ENCODE data around the gene IL4R.

Gene IL4R

GRCh38 chr16:27333104-27333503 is 19.3 kb downstream of the IL4R start:
- no peak for DNase-seq

DNA sequence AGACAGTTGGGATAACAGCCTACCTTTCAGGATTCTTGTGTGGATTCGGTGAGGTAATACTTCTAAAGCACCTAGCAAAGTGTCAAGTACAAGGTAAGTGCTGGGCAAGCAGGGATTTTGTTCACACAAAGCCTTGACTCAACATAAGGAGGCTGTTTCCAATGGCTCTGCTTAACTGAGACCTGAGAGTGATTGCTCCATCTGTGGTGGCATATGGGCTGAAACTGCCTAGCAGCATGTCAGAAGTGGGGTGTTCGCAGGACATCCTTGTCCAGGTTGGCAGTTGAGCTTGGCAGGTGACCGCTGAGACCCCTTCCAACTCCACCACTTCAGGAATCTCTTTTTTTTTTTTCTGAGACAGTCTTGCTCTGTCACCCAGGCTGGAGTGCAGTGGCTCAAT is 19.8 kb downstream of the IL4R start:
- DNase-seq, result no peak

- no peak for DNase-seq
These were observed 20.5 kb downstream of the IL4R start for GRCh38 chr16:27334192-27334764.

- no peak for DNase-seq
These were observed 21.1 kb downstream of the IL4R start for GRCh38 chr16:27334838-27335237.

GRCh38 chr16:27335349-27336053 is 21.7 kb downstream of the IL4R start:
- DNase-seq, result no peak

DNA sequence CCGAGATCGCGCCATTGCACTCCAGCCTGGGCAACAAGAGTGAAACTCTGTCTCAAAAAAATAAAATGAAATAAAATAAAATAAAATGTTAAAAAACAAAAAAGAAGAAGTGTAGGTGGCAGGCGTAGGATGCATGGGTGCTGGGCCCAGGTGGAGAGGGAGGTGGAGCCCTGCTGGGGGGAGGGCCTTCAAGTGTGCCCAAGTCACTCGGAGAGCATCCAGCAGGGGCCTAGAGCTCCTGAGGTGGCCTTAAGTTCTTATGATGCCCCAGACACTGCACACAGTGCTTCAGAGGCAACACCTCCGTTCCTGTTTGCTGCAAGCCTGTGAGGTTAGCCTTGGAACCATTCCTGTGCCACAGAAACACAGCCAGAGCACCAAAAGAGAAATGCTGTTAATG is 23.2 kb downstream of the IL4R start:
- DNase-seq, result no peak

DNA sequence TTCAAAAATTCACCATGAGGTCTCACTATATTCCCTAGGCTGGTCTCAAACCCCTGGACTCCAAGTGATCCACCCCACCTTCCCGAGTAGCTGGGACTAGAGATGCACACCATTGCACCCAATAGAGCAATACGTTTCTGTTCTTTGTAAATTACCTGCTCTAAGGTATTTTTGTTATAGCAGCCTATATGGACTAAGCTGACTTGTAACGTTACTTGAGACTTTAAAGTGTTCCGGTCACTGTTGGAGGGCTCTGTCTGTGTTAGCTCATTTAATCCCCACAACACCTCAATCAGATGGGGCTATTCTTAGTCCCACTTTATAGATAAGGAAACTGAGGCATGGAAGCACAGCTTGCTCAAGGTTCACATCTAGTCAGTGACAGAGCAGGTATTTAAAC is 25.4 kb downstream of the IL4R start:
- no peak for DNase-seq

DNA sequence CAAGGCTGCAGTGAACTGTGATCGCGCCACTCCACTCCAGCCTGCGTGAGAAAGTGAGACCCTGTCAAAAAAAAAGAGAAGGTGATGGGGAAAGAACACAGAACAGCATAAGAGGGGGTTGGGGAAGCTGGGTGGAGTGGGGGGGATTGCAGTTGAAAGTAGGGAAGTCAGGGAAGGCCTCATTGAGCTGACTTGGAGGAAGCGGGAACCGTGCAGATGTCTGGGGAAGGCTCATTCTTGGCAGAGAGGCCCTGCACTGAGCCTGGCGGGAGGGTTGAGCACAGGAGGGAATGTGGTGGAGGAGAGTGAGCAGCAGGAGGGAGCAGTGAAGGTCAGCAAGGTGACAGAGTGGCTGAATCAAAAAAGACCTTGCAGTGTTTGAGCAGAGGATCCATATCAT is 26.9 kb downstream of the IL4R start:
- no peak for DNase-seq

DNA sequence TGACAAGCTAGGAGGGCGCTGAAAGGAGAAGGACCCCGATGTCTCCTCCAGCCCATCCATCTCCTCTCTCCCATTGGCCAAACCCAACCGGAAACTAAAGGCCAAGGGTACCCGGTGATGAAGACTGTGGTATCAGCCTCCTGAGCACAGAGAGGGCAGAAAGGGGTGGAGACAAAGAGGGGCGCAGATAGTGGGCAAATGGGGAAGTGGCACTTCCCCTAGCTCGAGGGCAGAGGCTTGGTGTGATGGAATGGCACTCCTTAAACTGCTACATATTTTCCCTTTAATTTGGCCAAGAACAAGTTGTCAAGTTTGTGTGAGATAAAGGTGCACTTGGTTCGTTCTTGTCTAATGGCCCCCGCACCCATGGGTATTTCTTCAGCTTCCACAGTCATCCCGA is 27.8 kb downstream of the IL4R start:
- DNase-seq, result no peak

GRCh38 chr16:27341971-27342370 is 28.2 kb downstream of the IL4R start:
- DNase-seq, result no peak

DNA sequence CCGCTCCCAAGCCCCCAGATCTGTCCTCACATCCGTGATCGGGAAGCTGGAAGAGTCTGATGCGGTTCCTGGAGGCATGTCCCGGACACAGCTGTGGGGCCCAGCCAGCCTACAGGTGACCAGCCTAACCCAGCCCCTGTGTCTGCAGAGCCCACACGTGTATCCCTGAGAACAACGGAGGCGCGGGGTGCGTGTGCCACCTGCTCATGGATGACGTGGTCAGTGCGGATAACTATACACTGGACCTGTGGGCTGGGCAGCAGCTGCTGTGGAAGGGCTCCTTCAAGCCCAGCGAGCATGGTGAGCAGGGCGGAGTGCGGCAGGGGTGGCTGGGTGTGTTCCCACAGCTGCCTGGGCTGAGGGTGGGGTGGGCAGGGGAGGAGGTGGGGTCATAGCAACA is 30.9 kb downstream of the IL4R start:
- no peak for DNase-seq

DNA sequence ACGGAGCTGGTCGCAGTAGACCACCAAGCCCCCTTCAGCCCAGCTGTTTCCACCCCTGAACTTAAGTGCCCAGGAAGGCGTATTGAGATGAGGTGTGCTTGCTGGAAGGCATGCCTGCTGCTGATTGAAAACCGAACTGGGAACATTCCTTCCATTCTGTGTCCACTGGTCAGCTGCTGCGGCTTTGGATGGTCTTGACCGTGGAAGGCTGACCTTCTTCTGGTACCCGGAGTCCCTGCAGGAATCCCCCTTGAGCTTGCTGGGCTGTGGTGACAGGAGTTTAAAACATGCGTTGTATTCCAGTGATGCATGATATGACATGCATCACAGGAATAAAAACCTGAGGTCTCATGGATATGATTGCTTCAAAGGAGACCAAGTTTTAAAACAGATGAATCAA is 31.4 kb downstream of the IL4R start:
- DNase-seq, result no peak

- DNase-seq, result peak in 1 of 2 donors; percentile 32
These were observed 33.0 kb downstream of the IL4R start for GRCh38 chr16:27346819-27347218.

DNA sequence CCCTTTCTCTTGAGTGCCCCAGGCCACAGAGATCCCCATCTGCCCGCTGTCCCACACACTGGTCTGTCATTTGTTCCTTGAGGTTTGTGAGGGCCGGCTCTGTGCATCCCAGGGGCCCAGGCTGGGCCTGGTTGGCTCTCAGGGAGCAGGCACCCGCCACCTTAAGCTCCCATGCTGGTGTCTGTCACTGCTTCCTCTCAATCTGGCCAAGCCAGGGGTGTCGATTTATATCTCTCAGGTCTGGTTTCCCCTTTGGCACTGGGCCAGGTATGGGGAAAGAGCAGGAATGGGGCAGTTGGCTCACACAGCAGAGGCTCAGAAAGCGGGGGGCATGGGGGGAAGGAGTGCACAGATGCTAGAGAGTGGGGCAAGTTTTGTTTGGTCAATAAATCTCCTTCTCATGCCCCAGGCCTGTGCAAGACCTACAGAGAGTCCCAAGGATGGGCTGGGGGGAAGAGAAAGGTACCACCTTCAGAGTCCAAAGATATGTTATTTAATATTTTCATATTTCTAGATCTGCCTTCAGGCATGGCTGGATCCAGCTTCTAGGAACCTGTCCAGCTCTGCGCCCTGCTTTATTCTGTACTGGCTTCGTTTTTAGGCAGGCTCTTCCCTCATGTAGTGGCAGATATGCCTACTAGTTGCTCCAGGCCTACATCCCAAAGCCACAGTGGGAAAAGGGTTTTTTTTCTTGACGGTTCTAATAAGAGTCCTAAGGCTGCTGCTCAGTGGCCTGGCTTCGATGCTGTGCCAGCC is 34.3 kb downstream of the IL4R start:
- no peak for DNase-seq

- no peak for DNase-seq
These were observed 35.5 kb downstream of the IL4R start for GRCh38 chr16:27349276-27349675.

GRCh38 chr16:27350006-27350405 is 36.2 kb downstream of the IL4R start:
- DNase-seq, result no peak

DNA sequence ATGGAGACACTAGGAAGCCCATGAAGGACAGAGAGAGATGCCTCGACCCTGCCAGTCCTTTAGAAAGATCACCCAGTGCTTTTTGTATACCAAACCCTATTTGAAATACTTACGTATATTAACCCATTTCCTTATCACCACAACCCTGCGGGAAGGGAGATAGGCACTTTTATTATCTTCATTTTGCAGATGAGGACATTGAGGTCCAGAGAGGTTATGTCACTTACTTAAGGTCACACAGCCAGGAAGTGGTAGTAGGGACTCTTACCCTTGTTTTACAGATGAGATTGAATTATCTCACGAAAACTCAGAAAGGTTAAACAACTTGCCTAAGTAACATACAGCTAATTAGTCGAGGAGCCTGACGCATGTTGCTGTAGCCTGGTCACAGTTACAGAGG is 38.2 kb downstream of the IL4R start:
- DNase-seq, result no peak

DNA sequence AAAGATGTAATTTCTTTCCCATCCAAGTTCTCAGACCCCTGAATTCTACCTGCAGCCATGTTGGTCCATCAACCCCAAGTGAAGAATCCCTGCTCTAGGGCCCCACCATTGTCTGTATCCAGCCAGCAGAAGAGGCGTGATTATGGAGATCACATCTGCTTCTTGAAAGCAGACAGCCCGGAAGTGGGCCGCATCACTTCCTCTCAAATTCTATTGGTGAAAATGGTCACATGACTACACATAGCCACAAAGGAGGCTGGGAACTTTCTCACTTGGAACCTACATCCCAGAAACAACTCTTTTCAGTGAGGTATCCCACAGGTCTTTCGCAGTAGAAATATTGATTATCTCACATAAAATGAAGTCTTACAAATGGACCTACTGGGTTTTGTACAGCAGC is 40.1 kb downstream of the IL4R start:
- no peak for DNase-seq

DNA sequence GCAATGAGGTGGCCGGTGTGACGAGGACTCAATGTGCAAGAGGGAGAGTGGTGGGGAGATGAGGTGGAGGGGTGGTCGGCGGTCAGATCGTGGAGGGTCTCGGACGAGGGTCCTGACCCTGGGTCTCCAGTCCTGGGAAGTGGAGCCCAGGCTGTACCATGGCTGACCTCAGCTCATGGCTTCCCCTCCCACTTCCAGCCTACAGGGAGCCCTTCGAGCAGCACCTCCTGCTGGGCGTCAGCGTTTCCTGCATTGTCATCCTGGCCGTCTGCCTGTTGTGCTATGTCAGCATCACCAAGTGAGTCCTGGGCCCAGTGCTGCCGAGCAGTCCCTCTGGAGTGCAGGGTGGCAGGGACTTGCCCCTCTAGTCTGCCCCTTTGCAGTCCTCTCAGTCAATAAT is 41.8 kb downstream of the IL4R start:
- peak; percentile 53 to 59 for DNase-seq

- DNase-seq, result no peak
These were observed 43.0 kb downstream of the IL4R start for GRCh38 chr16:27356794-27357193.

DNA sequence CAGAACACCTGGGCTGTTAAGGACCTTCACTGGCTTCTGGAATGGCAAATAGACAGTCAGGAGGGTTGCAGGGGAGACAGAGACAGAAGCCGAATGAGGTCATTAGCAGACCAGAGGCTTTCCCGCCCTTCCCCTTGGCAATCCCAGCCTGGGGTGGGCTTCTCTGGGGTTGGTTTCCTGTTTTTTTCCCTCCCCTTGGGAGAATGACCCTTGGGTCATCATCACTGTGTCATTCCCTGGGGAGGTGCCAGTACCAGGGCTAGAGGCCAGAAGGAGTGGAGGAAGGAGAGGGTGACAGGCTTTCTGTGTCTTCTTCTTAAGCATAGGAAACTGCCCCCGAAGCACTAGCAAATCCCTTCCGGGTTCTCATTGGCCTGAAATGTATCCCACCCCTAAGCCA is 45.3 kb downstream of the IL4R start:
- no peak for DNase-seq

GRCh38 chr16:27359615-27360014 is 45.8 kb downstream of the IL4R start:
- DNase-seq, result no peak

DNA sequence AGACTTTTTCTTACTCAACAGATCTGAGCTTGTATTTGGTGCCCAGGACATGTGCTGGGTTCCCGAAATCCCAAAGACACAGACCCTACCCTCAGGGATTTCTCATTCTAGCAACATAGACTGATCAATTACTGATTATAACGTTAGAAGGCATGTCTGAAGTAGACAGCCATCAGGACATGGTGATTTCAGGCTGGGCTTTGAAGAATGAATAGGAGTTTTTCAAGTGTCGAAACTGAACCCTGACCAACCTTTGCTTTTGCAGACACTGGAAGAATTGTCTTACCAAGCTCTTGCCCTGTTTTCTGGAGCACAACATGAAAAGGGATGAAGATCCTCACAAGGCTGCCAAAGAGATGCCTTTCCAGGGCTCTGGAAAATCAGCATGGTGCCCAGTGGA is 48.2 kb downstream of the IL4R start:
- no peak for DNase-seq

DNA sequence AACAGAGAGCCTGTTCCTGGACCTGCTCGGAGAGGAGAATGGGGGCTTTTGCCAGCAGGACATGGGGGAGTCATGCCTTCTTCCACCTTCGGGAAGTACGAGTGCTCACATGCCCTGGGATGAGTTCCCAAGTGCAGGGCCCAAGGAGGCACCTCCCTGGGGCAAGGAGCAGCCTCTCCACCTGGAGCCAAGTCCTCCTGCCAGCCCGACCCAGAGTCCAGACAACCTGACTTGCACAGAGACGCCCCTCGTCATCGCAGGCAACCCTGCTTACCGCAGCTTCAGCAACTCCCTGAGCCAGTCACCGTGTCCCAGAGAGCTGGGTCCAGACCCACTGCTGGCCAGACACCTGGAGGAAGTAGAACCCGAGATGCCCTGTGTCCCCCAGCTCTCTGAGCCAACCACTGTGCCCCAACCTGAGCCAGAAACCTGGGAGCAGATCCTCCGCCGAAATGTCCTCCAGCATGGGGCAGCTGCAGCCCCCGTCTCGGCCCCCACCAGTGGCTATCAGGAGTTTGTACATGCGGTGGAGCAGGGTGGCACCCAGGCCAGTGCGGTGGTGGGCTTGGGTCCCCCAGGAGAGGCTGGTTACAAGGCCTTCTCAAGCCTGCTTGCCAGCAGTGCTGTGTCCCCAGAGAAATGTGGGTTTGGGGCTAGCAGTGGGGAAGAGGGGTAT is 48.9 kb downstream of the IL4R start:
- DNase-seq, result no peak

Data from CD4-positive, alpha-beta T cell treated with Interferon alpha-2 for 1 hour (primary cell).